Psoas muscle (tissue), 8 donors: ENCODE measurements around the gene NHEJ1. TPM values are rescaled to one million over a fixed set of nuclear protein-coding genes. Genes with fewer than 3 reads are reported as not detected.

ENCODE experiments used
- ATAC-seq, 4 donors: fragments of 200-7000 bp; cut with Tn5 transposase; one replicate each; pipeline ENCODE4 v1.9.1; 2020; ENCODE audit warnings: moderate library complexity in 3 of 4, mild to moderate bottlenecking in 2 of 4
- DNase-seq, 2 donors: peaks; one replicate each; pipeline ENCODE4 v3.0.0-alpha.2; 2020
- H3K27ac ChIP-seq: fragments of 200-600 bp; one replicate; pipeline ENCODE4 v1.8.0; 2022
- H3K27me3 ChIP-seq, 3 donors: fragments of 200-600 bp in 1 of 3; one replicate each; pipeline versions ENCODE4 v1.6.1 to v1.8.0; 2013 to 2022; ENCODE audit warnings: low read length in 2 of 3, mild to moderate bottlenecking in 2 of 3, moderate library complexity in 1 of 3; ENCODE audit not compliant: insufficient read depth in 3 of 3
- H3K36me3 ChIP-seq, 2 donors: fragments of 200-600 bp in 1 of 2; one replicate each; pipeline versions ENCODE4 v1.6.1 to v1.8.0; 2013 to 2022; ENCODE audit warnings: low read depth in 1 of 2, mild to moderate bottlenecking in 1 of 2, moderate library complexity in 1 of 2; ENCODE audit not compliant: insufficient read depth in 1 of 2
- H3K4me1 ChIP-seq: fragments of 200-600 bp; one replicate; pipeline ENCODE4 v1.8.0; 2022
- H3K4me3 ChIP-seq: fragments of 200-600 bp; one replicate; pipeline ENCODE4 v1.8.0; 2022; ENCODE audit warnings: mild to moderate bottlenecking
- H3K9me3 ChIP-seq: fragments of 200-600 bp; one replicate; pipeline ENCODE4 v1.8.0; 2022
- WGBS, 3 donors: extraction: QIAGEN DNeasy Blood & Tissue Kit; methylation state at CpG; one replicate each; pipeline versions ENCODE4 v1.1.6 to v1.1.7; 2013; 5-methylcytosine and 5-hydroxymethylcytosine counted together
- intact Hi-C, 2 donors: fragments of 100-400 bp; cut with DNase I; formaldehyde crosslinking; loops; one replicate each; pipeline versions ENCODE4 v1.11.0 to v1.14.2; 2022
- polyA plus RNA-seq, 3 donors: library from polyadenylated mRNA; stranded (reverse); fragments of 200-250 nt; gene quantifications; one replicate each; pipeline ENCODE4 v1.2.3, GENCODE V29; 2013
- total RNA-seq, 4 donors: library from RNA; stranded (reverse); fragmentation: NEBNext Ultra II Directional in 2 of 4; extraction: Animal tissue kit (Norgen Biotek cat#: 25700) in 2 of 4; gene quantifications; one replicate each; pipeline versions ENCODE4 v1.2.1 to v1.2.4, GENCODE V29; 2021 to 2023
- TF ChIP-seq, protein P1 (sequence below): fragments of 200-600 bp; IDR thresholded peaks from one replicate; pipeline ENCODE4 v1.8.0; 2022; ENCODE audit warnings: antibody characterized with exemption
- donor health status: healthy with polysubstance abuse.
- donor health status: DM: no; HTN: no; CAD: no; lungs with moderate emphysema.
- donor health status: Bipolar disorder and iron deficiency.
- donor health status: healthy.
- donor health status: DM: yes; HTN: yes; CAD: no.
- donor health status: DM: no; HTN: no; CAD: no.
- donor health status: DM: no; HTN: no; CAD: no.
- donor health status: DM: yes; HTN: yes; CAD: no.

Gene NHEJ1
- total and polyA plus RNA-seq, 7 donors = 10.7 to 20.5 (median 14.4) TPM

- Histone ChIP-seq H3K4me1 (peaks cover 44% of the 10 kb centered on the region), H3K4me3 (peak overlapping the region; percentile 100), H3K9me3 (no peaks in the 10 kb centered on the region), H3K27ac (peak overlapping the region; percentile 87), H3K27me3 (no peaks in the 10 kb centered on the region), H3K36me3 (peaks cover 2 to 58% of the 10 kb centered on the region in 2 donors)
- TF ChIP-seq, protein P1, sequence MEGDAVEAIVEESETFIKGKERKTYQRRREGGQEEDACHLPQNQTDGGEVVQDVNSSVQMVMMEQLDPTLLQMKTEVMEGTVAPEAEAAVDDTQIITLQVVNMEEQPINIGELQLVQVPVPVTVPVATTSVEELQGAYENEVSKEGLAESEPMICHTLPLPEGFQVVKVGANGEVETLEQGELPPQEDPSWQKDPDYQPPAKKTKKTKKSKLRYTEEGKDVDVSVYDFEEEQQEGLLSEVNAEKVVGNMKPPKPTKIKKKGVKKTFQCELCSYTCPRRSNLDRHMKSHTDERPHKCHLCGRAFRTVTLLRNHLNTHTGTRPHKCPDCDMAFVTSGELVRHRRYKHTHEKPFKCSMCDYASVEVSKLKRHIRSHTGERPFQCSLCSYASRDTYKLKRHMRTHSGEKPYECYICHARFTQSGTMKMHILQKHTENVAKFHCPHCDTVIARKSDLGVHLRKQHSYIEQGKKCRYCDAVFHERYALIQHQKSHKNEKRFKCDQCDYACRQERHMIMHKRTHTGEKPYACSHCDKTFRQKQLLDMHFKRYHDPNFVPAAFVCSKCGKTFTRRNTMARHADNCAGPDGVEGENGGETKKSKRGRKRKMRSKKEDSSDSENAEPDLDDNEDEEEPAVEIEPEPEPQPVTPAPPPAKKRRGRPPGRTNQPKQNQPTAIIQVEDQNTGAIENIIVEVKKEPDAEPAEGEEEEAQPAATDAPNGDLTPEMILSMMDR = no peak
- ATAC-seq (peak; percentile 28 to 50 (median 44)), DNase-seq (peak; percentile 55 to 74)
- intact Hi-C loops = loop anchor here (5.0 to 10.0 kb wide), 4 partner anchors 41 to 781 kb away; partner anchors contain the start of genes ABCB6 (in 1 of the 2), CHPF (in 1 of the 2), CTDSP1 (in 1 of the 2) and TMEM198 (in 1 of the 2)
- WGBS, 3 donors = 2 to 5% (median 3%) methylated on average over 25 to 45 of the region's 45 CpGs
Observed at GRCh38 chr2:219175928-219176817, 15.6 kb upstream of the NHEJ1 start.

- ATAC-seq = no peak
- DNase-seq = no peak
- Histone ChIP-seq H3K36me3 (peaks cover 0 to 52% of the 10 kb centered on the region in 2 donors), H3K9me3 (no peaks in the 10 kb centered on the region), H3K4me3 (peak overlapping the region; percentile 100), H3K4me1 (peaks cover 50% of the 10 kb centered on the region), H3K27me3 (no peaks in the 10 kb centered on the region), H3K27ac (peak overlapping the region; percentile 87)
- WGBS, 3 donors = 76 to 83% (median 79%) methylated on average over 7 of the region's 7 CpGs
- intact Hi-C loops = loop anchor here (5.0 to 10.0 kb wide), 4 partner anchors 42 to 781 kb away; partner anchors contain the start of genes ABCB6 (in 1 of the 2), CHPF (in 1 of the 2), CTDSP1 (in 1 of the 2) and TMEM198 (in 1 of the 2)
- TF ChIP-seq, protein P1 = no peak
Observed at GRCh38 chr2:219175486-219175885, 14.9 kb upstream of the NHEJ1 start.

- ATAC-seq = no peak
- intact Hi-C loops = loop anchor here (5.0 to 10.0 kb wide), 4 partner anchors 42 to 780 kb away; partner anchors contain the start of genes ABCB6 (in 1 of the 2), CHPF (in 1 of the 2), CTDSP1 (in 1 of the 2) and TMEM198 (in 1 of the 2)
- H3K27ac ChIP-seq = no peak overlapping the region
Observed at GRCh38 chr2:219174801-219175200, 14.2 kb upstream of the NHEJ1 start.

DNA sequence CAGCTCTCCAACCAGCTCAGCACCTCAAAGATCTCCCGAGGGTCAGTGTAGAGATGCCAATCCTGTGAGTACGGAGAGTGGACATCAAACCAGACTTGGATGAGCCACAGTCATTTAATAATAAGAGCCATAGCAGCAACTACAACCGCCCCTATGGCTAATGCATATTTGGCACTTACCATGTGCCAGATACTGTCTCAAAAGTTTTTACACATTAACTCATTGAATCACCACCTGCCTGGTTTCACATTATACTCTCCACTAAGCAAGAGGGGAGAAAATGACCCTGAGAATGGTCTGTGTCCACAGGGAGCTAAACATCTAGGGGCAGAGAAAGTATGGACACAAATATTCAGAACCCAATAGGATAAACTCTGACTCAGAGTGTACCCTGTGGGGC, 13.5 kb upstream of the NHEJ1 start:
- H3K9me3 ChIP-seq = no peaks in the 10 kb centered on the region
- intact Hi-C loops = loop anchor here (10.0 kb wide), 3 partner anchors 191 to 779 kb away; partner anchors contain the start of genes CHPF (in 1 of the 2), CTDSP1 (in 1 of the 2) and TMEM198 (in 1 of the 2)
- H3K27me3 ChIP-seq = no peaks in the 10 kb centered on the region
- WGBS, 3 donors = 75 to 80% (median 80%) methylated on average over 3 of the region's 3 CpGs
- peaks cover 0 to 40% of the 10 kb centered on the region in 2 donors for H3K36me3 ChIP-seq
- peaks cover 46% of the 10 kb centered on the region for H3K4me1 ChIP-seq
- TF ChIP-seq, protein P1 = no peak
- ATAC-seq (no peak), DNase-seq (no peak)
- peak overlapping the region; percentile 9 for H3K27ac ChIP-seq
- H3K4me3 ChIP-seq = no peak overlapping the region

More at GRCh38 chr2:219174801-219175200, 14.2 kb upstream of the NHEJ1 start:
- DNase-seq = no peak
- H3K36me3 ChIP-seq = peaks cover 0 to 45% of the 10 kb centered on the region in 2 donors
- no peak overlapping the region for H3K4me3 ChIP-seq
- peaks cover 52% of the 10 kb centered on the region for H3K4me1 ChIP-seq
- TF ChIP-seq, protein P1 = no peak
- WGBS, 3 donors = 82 to 87% (median 85%) methylated on average over 7 of the region's 7 CpGs
- H3K27me3 ChIP-seq = no peaks in the 10 kb centered on the region
- no peaks in the 10 kb centered on the region for H3K9me3 ChIP-seq
